Purkinje cell (primary cell): ENCODE data around the gene NPHS1. TPM values are rescaled to one million over a fixed set of nuclear protein-coding genes. Genes with fewer than 3 reads are reported as not detected.

Experiments
- polyA plus RNA-seq: library from polyadenylated mRNA; unstranded; fragments of >200 nt; fragmentation: Nextera tagmentation; gene quantifications from 2 replicates; pipeline ENCODE4 v1.2.1, GENCODE V29; 2014

Gene NPHS1, protein sequence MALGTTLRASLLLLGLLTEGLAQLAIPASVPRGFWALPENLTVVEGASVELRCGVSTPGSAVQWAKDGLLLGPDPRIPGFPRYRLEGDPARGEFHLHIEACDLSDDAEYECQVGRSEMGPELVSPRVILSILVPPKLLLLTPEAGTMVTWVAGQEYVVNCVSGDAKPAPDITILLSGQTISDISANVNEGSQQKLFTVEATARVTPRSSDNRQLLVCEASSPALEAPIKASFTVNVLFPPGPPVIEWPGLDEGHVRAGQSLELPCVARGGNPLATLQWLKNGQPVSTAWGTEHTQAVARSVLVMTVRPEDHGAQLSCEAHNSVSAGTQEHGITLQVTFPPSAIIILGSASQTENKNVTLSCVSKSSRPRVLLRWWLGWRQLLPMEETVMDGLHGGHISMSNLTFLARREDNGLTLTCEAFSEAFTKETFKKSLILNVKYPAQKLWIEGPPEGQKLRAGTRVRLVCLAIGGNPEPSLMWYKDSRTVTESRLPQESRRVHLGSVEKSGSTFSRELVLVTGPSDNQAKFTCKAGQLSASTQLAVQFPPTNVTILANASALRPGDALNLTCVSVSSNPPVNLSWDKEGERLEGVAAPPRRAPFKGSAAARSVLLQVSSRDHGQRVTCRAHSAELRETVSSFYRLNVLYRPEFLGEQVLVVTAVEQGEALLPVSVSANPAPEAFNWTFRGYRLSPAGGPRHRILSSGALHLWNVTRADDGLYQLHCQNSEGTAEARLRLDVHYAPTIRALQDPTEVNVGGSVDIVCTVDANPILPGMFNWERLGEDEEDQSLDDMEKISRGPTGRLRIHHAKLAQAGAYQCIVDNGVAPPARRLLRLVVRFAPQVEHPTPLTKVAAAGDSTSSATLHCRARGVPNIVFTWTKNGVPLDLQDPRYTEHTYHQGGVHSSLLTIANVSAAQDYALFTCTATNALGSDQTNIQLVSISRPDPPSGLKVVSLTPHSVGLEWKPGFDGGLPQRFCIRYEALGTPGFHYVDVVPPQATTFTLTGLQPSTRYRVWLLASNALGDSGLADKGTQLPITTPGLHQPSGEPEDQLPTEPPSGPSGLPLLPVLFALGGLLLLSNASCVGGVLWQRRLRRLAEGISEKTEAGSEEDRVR (N-terminal part only)
- polyA plus RNA-seq = 0.08 TPM in 1 of 2 replicates, not detected in the other

GRCh38 chr19:35852029-35852780 is at the start of gene NPHS1:
TSS of gene NPHS1 (minus strand) at chr19:35852504. CDS start at chr19:35851837, 667 bp downstream.

DNA sequence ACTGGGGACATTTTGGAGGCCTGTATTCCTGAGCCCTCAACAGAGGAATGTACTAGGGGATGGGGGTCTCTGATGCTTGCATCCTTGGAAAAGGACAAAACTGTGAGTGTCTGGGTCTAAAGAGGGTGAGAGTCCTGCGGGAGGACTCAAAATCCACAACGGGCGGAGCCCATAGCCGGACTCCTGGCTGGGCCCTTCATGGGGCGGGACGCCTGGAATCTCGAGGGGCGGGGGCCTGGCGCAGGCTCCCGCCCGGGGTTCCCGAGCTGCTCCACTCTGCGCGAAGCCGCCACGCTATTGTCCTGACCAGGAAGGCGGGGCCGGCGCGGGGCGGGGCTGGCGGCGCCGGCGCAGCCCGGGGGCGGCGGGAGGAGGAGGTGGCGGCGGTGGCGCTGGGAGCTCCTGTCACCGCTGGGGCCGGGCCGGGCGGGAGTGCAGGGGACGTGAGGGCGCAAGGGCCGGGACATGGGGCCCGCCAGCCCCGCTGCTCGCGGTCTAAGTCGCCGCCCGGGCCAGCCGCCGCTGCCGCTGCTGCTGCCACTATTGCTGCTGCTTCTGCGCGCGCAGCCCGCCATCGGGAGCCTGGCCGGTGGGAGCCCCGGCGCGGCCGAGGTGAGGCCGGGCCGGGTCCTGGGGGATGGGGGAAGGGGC is 16.0 kb upstream of the NPHS1 start, which contains the start of gene APLP1:
Gene APLP1 (plus strand): TSS at position 403 of the 651 bp plus-strand sequence. CDS start 63 bp downstream, at position 466.

DNA sequence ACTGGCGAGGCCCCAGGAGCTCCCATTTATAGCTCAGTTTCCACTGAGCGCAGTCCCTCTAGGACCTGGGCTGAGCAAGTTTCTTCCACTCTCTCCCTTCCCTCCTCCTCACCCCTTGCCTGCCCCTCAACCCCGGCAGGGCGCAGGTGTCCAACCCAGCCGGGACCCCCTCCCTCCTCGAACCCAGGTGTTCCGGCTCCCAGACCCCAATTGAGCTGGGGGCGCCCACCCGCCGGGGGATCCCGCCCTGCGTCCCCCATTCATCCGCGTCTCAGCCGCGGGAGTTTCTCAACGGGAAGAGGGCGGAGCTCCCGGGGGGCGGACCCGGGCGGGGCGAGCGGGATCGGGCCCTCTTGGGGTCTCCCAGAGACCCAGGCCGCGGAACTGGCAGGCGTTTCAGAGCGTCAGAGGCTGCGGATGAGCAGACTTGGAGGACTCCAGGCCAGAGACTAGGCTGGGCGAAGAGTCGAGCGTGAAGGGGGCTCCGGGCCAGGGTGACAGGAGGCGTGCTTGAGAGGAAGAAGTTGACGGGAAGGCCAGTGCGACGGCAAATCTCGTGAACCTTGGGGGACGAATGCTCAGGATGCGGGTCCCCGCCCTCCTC is 4.3 kb upstream of the NPHS1 start, which contains the start of gene KIRREL2:
Gene KIRREL2 (plus strand): TSS at position 366 of the 604 bp plus-strand sequence. CDS start 209 bp downstream, at position 575.

GRCh38 chr19:35812220-35813042 is 39.9 kb downstream of the NPHS1 start, which contains the start of gene PRODH2:
TSS of gene PRODH2 (minus strand) at chr19:35812845. CDS start at chr19:35812805, 40 bp downstream.

Other genes with a start within 250 kb of the NPHS1 start
- 0.60 and 0.84 TPM in 2 replicates for gene HAUS5, start 239.8 kb downstream of the NPHS1 start, polyA plus RNA-seq
- 8.9 and 12.6 TPM in 2 replicates for gene RBM42, start 223.5 kb downstream of the NPHS1 start, polyA plus RNA-seq
- 0.70 TPM in 1 of 2 replicates, not detected in the other for gene ETV2, start 210.8 kb downstream of the NPHS1 start, polyA plus RNA-seq
- gene COX6B1, start 204.2 kb downstream of the NPHS1 start, polyA plus RNA-seq = 1,754 and 2,269 TPM in 2 replicates
- 0.27 TPM in 1 of 2 replicates, not detected in the other for gene UPK1A, start 186.0 kb downstream of the NPHS1 start, polyA plus RNA-seq
- not detected in 2 replicates for gene ZBTB32, start 147.9 kb downstream of the NPHS1 start, polyA plus RNA-seq
- 1.0 and 1.8 TPM in 2 replicates for gene KMT2B, start 134.5 kb downstream of the NPHS1 start, polyA plus RNA-seq
- 1.0 and 4.9 TPM in 2 replicates for gene IGFLR1, start 110.1 kb downstream of the NPHS1 start, polyA plus RNA-seq
- gene U2AF1L4, start 107.1 kb downstream of the NPHS1 start, polyA plus RNA-seq = 69.6 and 75.0 TPM in 2 replicates
- gene PSENEN, start 106.9 kb downstream of the NPHS1 start, polyA plus RNA-seq = 311 and 383 TPM in 2 replicates
- 4.6 and 8.3 TPM in 2 replicates for gene LIN37, start 103.9 kb downstream of the NPHS1 start, polyA plus RNA-seq
- gene HSPB6, start 95.5 kb downstream of the NPHS1 start, polyA plus RNA-seq = 0.50 TPM in 1 of 2 replicates, not detected in the other
- 0.51 TPM in 1 of 2 replicates, not detected in the other for gene PROSER3, start 94.3 kb downstream of the NPHS1 start, polyA plus RNA-seq
- 0.15 and 0.40 TPM in 2 replicates for gene ARHGAP33, start 76.9 kb downstream of the NPHS1 start, polyA plus RNA-seq
- gene PRODH2, start 39.7 kb downstream of the NPHS1 start, polyA plus RNA-seq = not detected in 2 replicates
- 1.1 TPM in 1 of 2 replicates, not detected in the other for gene KIRREL2, start 4.4 kb upstream of the NPHS1 start, polyA plus RNA-seq
- 223 and 377 TPM in 2 replicates for gene APLP1, start 16.1 kb upstream of the NPHS1 start, polyA plus RNA-seq
- 1.5 and 1.8 TPM in 2 replicates for gene NFKBID, start 48.0 kb upstream of the NPHS1 start, polyA plus RNA-seq
- gene HCST, start 50.0 kb upstream of the NPHS1 start, polyA plus RNA-seq = 2.0 and 3.8 TPM in 2 replicates
- 0.70 TPM in 1 of 2 replicates, not detected in the other for gene TYROBP, start 55.8 kb upstream of the NPHS1 start, polyA plus RNA-seq
- 0.15 and 0.60 TPM in 2 replicates for gene LRFN3, start 83.9 kb upstream of the NPHS1 start, polyA plus RNA-seq
- gene SDHAF1, start 142.7 kb upstream of the NPHS1 start, polyA plus RNA-seq = 6.4 and 14.1 TPM in 2 replicates
- 3.4 and 4.6 TPM in 2 replicates for gene SYNE4, start 156.3 kb upstream of the NPHS1 start, polyA plus RNA-seq
- gene ALKBH6, start 161.7 kb upstream of the NPHS1 start, polyA plus RNA-seq = 1.9 and 9.9 TPM in 2 replicates
- gene CLIP3, start 180.4 kb upstream of the NPHS1 start, polyA plus RNA-seq = 34.3 and 46.5 TPM in 2 replicates
- 1.3 and 2.7 TPM in 2 replicates for gene THAP8, start 201.8 kb upstream of the NPHS1 start, polyA plus RNA-seq
- gene WDR62, start 202.4 kb upstream of the NPHS1 start, polyA plus RNA-seq = 1.9 TPM in 1 of 2 replicates, not detected in the other